ENCODE data around the gene RSPH1. TPM values are rescaled to one million over a fixed set of nuclear protein-coding genes. Genes with fewer than 3 reads are reported as not detected.

RSPH1 gene
- total and polyA plus RNA-seq, 2 of the 8 experiments (the other 6 are each of a cell fraction or from before 2014, with no cell fraction given), result 0.24 TPM; not detected in 1

- no peak for TF ChIP-seq E2F6 (IDR thresholded peaks at IDR 0.05)
- peak; percentile 58 for TF ChIP-seq SP2 (IDR thresholded peaks at IDR 0.05; ENCODE audit: low read length)
- TF ChIP-seq CBX5 (IDR thresholded peaks at IDR 0.05; ENCODE audit: low read depth, low read length), result no peak
- TF ChIP-seq GABPA (IDR thresholded peaks at IDR 0.05; ENCODE audit: borderline replicate concordance, insufficient read depth, low read length), result no peak
These were observed 32.0 kb downstream of the RSPH1 start (continued) for GRCh38 chr21:42463861-42464515.

Data from H1 (cell line).